Endothelial cell of umbilical vein (primary cell): ENCODE data around the gene SEPTIN5. TPM values are rescaled to one million over a fixed set of nuclear protein-coding genes. Genes with fewer than 3 reads are reported as not detected.

Source experiments
- polyA plus RNA-seq, 4 experiments: library from polyadenylated mRNA; depleted of rRNA in 3 of 4; stranded (reverse) in 3 of 4; unstranded in 1 of 4; fragments of >200 nt; gene quantifications; 2 replicates each; pipeline versions ENCODE4 v1.2.1 to v1.2.3, GENCODE V29; 2011 to 2012; ENCODE audit warnings: missing spikeins in 1 of 4
- total RNA-seq: library from RNA; stranded (reverse); gene quantifications from 2 replicates; pipeline ENCODE4 v1.2.3, GENCODE V29; 2021

The SEPTIN5 gene
- total and polyA plus RNA-seq, 2 donors (not counting 3 experiments of a cell fraction or from before 2014, with no cell fraction given): 31.1 to 35.8 TPM

Other genes with a start within 250 kb of the SEPTIN5 start
- 122 and 127 TPM in 2 replicates for gene UFD1, start 235.3 kb upstream of the SEPTIN5 start, total RNA-seq
- 221 and 228 TPM in 2 replicates for gene UFD1, start 235.3 kb upstream of the SEPTIN5 start, polyA plus RNA-seq
- gene CDC45, start 234.6 kb upstream of the SEPTIN5 start, total RNA-seq: 40.6 and 44.7 TPM in 2 replicates
- 33.2 and 36.6 TPM in 2 replicates for gene CDC45, start 234.6 kb upstream of the SEPTIN5 start, polyA plus RNA-seq
- 165 and 198 TPM in 2 replicates for gene CLDN5, start 190.1 kb upstream of the SEPTIN5 start, total RNA-seq
- 252 and 295 TPM in 2 replicates for gene CLDN5, start 190.1 kb upstream of the SEPTIN5 start, polyA plus RNA-seq
- 1.5 and 1.7 TPM in 2 replicates for gene GP1BB, start 9.0 kb downstream of the SEPTIN5 start, total RNA-seq
- gene GP1BB, start 9.0 kb downstream of the SEPTIN5 start, polyA plus RNA-seq: 6.2 and 8.3 TPM in 2 replicates
- gene TBX1, start 46.3 kb downstream of the SEPTIN5 start, total RNA-seq: 30.2 and 38.2 TPM in 2 replicates
- 8.9 and 11.0 TPM in 2 replicates for gene TBX1, start 46.3 kb downstream of the SEPTIN5 start, polyA plus RNA-seq
- 5.9 and 11.2 TPM in 2 replicates for gene GNB1L, start 140.4 kb downstream of the SEPTIN5 start, total RNA-seq
- 5.4 and 5.9 TPM in 2 replicates for gene GNB1L, start 140.4 kb downstream of the SEPTIN5 start, polyA plus RNA-seq
- 31.9 and 32.1 TPM in 2 replicates for gene RTL10, start 140.4 kb downstream of the SEPTIN5 start, total RNA-seq
- 40.8 and 54.5 TPM in 2 replicates for gene RTL10, start 140.4 kb downstream of the SEPTIN5 start, polyA plus RNA-seq
- gene COMT, start 227.3 kb downstream of the SEPTIN5 start, total RNA-seq: 221 and 246 TPM in 2 replicates
- 537 and 579 TPM in 2 replicates for gene COMT, start 227.3 kb downstream of the SEPTIN5 start, polyA plus RNA-seq
- gene TXNRD2, start 227.3 kb downstream of the SEPTIN5 start, total RNA-seq: 211 and 245 TPM in 2 replicates
- gene TXNRD2, start 227.3 kb downstream of the SEPTIN5 start, polyA plus RNA-seq: 440 and 511 TPM in 2 replicates